ENCODE data around the gene SYNPO2. TPM values are rescaled to one million over a fixed set of nuclear protein-coding genes. Genes with fewer than 3 reads are reported as not detected.

SYNPO2 gene
- total RNA-seq, 4 donors from 2014 or later, result 998 to 4,186 (median 1,764) TPM

- Histone ChIP-seq H3K27ac (peak overlapping the region in 2 of 4 donors; percentile 43 to 66), H3K27me3 (no peaks in the 10 kb centered on the region), H3K36me3 (no peaks in the 10 kb centered on the region), H3K4me3 (no peak overlapping the region), H3K4me1 (peaks cover 17 to 35% of the 10 kb centered on the region in 2 donors), H3K9me3 (no peaks in the 10 kb centered on the region)
- intact Hi-C loops (cut with DNase I; ENCODE audit: low total_unique reads), result no loop called here
- in situ Hi-C loops (cut with MboI; ENCODE audit: low sequenced_read_pairs in 4 of 4), result no loop called here
- ATAC-seq (no peak), DNase-seq (no peak)
- no peak for TF ChIP-seq POLR2A (IDR thresholded peaks at IDR 0.05)
- no peak for TF ChIP-seq CTCF (IDR thresholded peaks at IDR 0.05 in 4 of 5, conservative IDR thresholded peaks at IDR 0.05 in 1 of 5)
Measured at GRCh38 chr4:118948545-118949144, 60.0 kb downstream of the SYNPO2 start.

GRCh38 chr4:118950224-118950623, 61.6 kb downstream of the SYNPO2 start:
- Histone ChIP-seq H3K27ac (peak overlapping the region; percentile 26 to 69 (median 66)), H3K27me3 (no peaks in the 10 kb centered on the region), H3K9me3 (no peaks in the 10 kb centered on the region), H3K4me1 (peaks cover 28 to 48% of the 10 kb centered on the region in 2 donors), H3K36me3 (no peaks in the 10 kb centered on the region), H3K4me3 (no peak overlapping the region)
- intact Hi-C loops (cut with DNase I; ENCODE audit: low total_unique reads), result no loop called here
- in situ Hi-C loops (cut with MboI; ENCODE audit: low sequenced_read_pairs in 4 of 4), result no loop called here
- ATAC-seq (peak in 1 of 2 donors; percentile 16), DNase-seq (no peak)
- no peak for TF ChIP-seq POLR2A (IDR thresholded peaks at IDR 0.05)
- no peak for TF ChIP-seq CTCF (IDR thresholded peaks at IDR 0.05 in 4 of 5, conservative IDR thresholded peaks at IDR 0.05 in 1 of 5)

- Histone ChIP-seq H3K27me3 (no peaks in the 10 kb centered on the region), H3K4me1 (peaks cover 33 to 53% of the 10 kb centered on the region in 2 donors), H3K27ac (peak overlapping the region; percentile 26 to 69 (median 66)), H3K36me3 (no peaks in the 10 kb centered on the region), H3K9me3 (no peaks in the 10 kb centered on the region), H3K4me3 (no peak overlapping the region)
- TF ChIP-seq CTCF (IDR thresholded peaks at IDR 0.05 in 4 of 5, conservative IDR thresholded peaks at IDR 0.05 in 1 of 5) (no peak), POLR2A (IDR thresholded peaks at IDR 0.05) (no peak)
- DNase-seq, result no peak
- in situ Hi-C loops (cut with MboI; ENCODE audit: low sequenced_read_pairs in 4 of 4) (no loop called here), intact Hi-C loops (cut with DNase I; ENCODE audit: low total_unique reads) (no loop called here)
- ATAC-seq, result peak; percentile 58 to 69
Measured at GRCh38 chr4:118950929-118951570, 62.4 kb downstream of the SYNPO2 start.

GRCh38 chr4:118953276-118953675, 64.6 kb downstream of the SYNPO2 start:
- ATAC-seq (no peak), DNase-seq (no peak)
- no peak overlapping the region for H3K4me3 ChIP-seq
- intact Hi-C loops (cut with DNase I; ENCODE audit: low total_unique reads) (no loop called here), in situ Hi-C loops (cut with MboI; ENCODE audit: low sequenced_read_pairs in 4 of 4) (no loop called here)
- no peaks in the 10 kb centered on the region for H3K36me3 ChIP-seq
- H3K4me1 ChIP-seq, result peaks cover 43 to 53% of the 10 kb centered on the region in 2 donors
- H3K9me3 ChIP-seq, result no peaks in the 10 kb centered on the region
- no peaks in the 10 kb centered on the region for H3K27me3 ChIP-seq
- no peak for TF ChIP-seq POLR2A (IDR thresholded peaks at IDR 0.05)
- TF ChIP-seq CTCF (IDR thresholded peaks at IDR 0.05 in 4 of 5, conservative IDR thresholded peaks at IDR 0.05 in 1 of 5), result no peak
- peak overlapping the region; percentile 2 to 73 (median 48) for H3K27ac ChIP-seq

Measured in gastrocnemius medialis (tissue), 4 donors.